WTC11 (cell line): ENCODE results near the gene ITGA1. TPM values are rescaled to one million over a fixed set of nuclear protein-coding genes. Genes with fewer than 3 reads are reported as not detected.

Experiments
- ATAC-seq: fragments of 200-7000 bp; cut with Tn5 transposase; 2 replicates; pipeline ENCODE4 v1.10.0; 2021; ENCODE audit warnings: mild to moderate bottlenecking, moderate library complexity
- CTCF ChIA-PET: fragments of 300-600 bp; sonication (Branson Sonifier 250); formaldehyde crosslinking; loops from one replicate; lab custom pipeline; 2021; ENCODE audit warnings: antibody characterized with exemption; lab: Charles Lee
- POLR2A ChIA-PET: fragments of 350-600 bp; sonication (Branson Sonifier 250); formaldehyde crosslinking; loops from one replicate; lab custom pipeline; 2021; ENCODE audit warnings: antibody characterized with exemption; lab: Charles Lee
- DNase-seq: peaks from one replicate; pipeline ENCODE4 v3.0.0; 2021; ENCODE audit warnings: low spot score
- H3K27ac Mint-ChIP-seq: 2 replicates; pipeline ENCODE4 v1.8.0; 2021; ENCODE audit warnings: mixed read lengths
- H3K27me3 Mint-ChIP-seq: 2 replicates; pipeline ENCODE4 v1.8.0; 2021; ENCODE audit warnings: low read depth, mild to moderate bottlenecking, moderate library complexity, mixed read lengths
- H3K36me3 Mint-ChIP-seq: 2 replicates; pipeline ENCODE4 v1.8.0; 2021; ENCODE audit warnings: mixed read lengths
- H3K4me1 Mint-ChIP-seq: 2 replicates; pipeline ENCODE4 v1.8.0; 2022; ENCODE audit warnings: mixed read lengths
- H3K4me3 Mint-ChIP-seq: 2 replicates; pipeline ENCODE4 v1.8.0; 2021; ENCODE audit warnings: mild to moderate bottlenecking, moderate library complexity, mixed read lengths
- H3K9me3 Mint-ChIP-seq: 2 replicates; pipeline ENCODE4 v1.8.0; 2021; ENCODE audit warnings: mixed read lengths
- E2F4 ChIP-seq: sonication (generic); formaldehyde crosslinking; IDR thresholded peaks from 2 replicates; pipeline ENCODE4 v1.8.1; 2022; ENCODE audit warnings: low read depth, mild to moderate bottlenecking, moderate library complexity, missing genetic modification reagents, borderline replicate concordance
- E2F5 ChIP-seq: sonication (generic); formaldehyde crosslinking; IDR thresholded peaks from 2 replicates; pipeline ENCODE4 v1.8.1; 2022; ENCODE audit warnings: mild to moderate bottlenecking, moderate library complexity, missing genetic modification reagents
- ETV6 ChIP-seq: sonication (generic); formaldehyde crosslinking; IDR thresholded peaks from 2 replicates; pipeline ENCODE4 v1.8.1; 2022; ENCODE audit warnings: mild to moderate bottlenecking, missing genetic modification reagents
- GTF2I ChIP-seq: fragments of 250-450 bp; sonication (Bioruptor Pico); conservative IDR thresholded peaks from 2 replicates; pipeline ENCODE4 v1.4.0; 2021; ENCODE audit warnings: mild to moderate bottlenecking
- MXD4 ChIP-seq: fragments of 250-450 bp; sonication (Bioruptor Pico); IDR thresholded peaks from 2 replicates; pipeline ENCODE4 v1.8.0; 2021; ENCODE audit warnings: mild to moderate bottlenecking, moderate library complexity, borderline replicate concordance
- NFATC4 ChIP-seq: fragments of 250-450 bp; sonication (Bioruptor Pico); IDR thresholded peaks from 2 replicates; pipeline ENCODE4 v1.9.0; 2021; ENCODE audit warnings: mild to moderate bottlenecking
- NFE2L1 ChIP-seq: sonication (generic); formaldehyde crosslinking; IDR thresholded peaks from 2 replicates; pipeline ENCODE4 v1.8.1; 2023; ENCODE audit warnings: missing genetic modification reagents
- NR3C1 ChIP-seq: sonication (generic); formaldehyde crosslinking; conservative IDR thresholded peaks from 2 replicates; pipeline ENCODE4 v1.8.1; 2023; ENCODE audit warnings: low read depth, mild to moderate bottlenecking, missing genetic modification reagents
- OVOL2 ChIP-seq: fragments of 250-450 bp; sonication (Bioruptor Pico); IDR thresholded peaks from 2 replicates; pipeline ENCODE4 v1.9.0; 2021; ENCODE audit warnings: mild to moderate bottlenecking, borderline replicate concordance
- PRRX2 ChIP-seq: fragments of 250-450 bp; sonication (Bioruptor Pico); IDR thresholded peaks from 2 replicates; pipeline ENCODE4 v1.8.0; 2021; ENCODE audit warnings: mild to moderate bottlenecking
- SMAD3 ChIP-seq: sonication (generic); formaldehyde crosslinking; IDR thresholded peaks from 2 replicates; pipeline ENCODE4 v1.8.0; 2022; ENCODE audit warnings: missing genetic modification reagents, mild to moderate bottlenecking, borderline replicate concordance
- SMAD4 ChIP-seq: sonication (generic); formaldehyde crosslinking; IDR thresholded peaks from 2 replicates; pipeline ENCODE4 v1.8.0; 2022; ENCODE audit warnings: mild to moderate bottlenecking, missing genetic modification reagents
- ZNF121 ChIP-seq: sonication (generic); formaldehyde crosslinking; IDR thresholded peaks from 2 replicates; pipeline ENCODE4 v1.8.0; 2023; ENCODE audit warnings: missing genetic modification reagents
- ZNF219 ChIP-seq: sonication (generic); formaldehyde crosslinking; IDR thresholded peaks from 2 replicates; pipeline ENCODE4 v1.8.0; 2023; ENCODE audit warnings: missing genetic modification reagents, mild to moderate bottlenecking, borderline replicate concordance
- ZNF281 ChIP-seq: sonication (generic); formaldehyde crosslinking; IDR thresholded peaks from 2 replicates; pipeline ENCODE4 v1.8.0; 2023; ENCODE audit warnings: mild to moderate bottlenecking, missing genetic modification reagents
- ZNF416 ChIP-seq: fragments of 250-450 bp; sonication (Bioruptor Pico); IDR thresholded peaks from 2 replicates; pipeline ENCODE4 v1.9.0; 2021; ENCODE audit warnings: mild to moderate bottlenecking, inconsistent platforms
- ZNF425 ChIP-seq: fragments of 250-450 bp; sonication (Bioruptor Pico); conservative IDR thresholded peaks from 2 replicates; pipeline ENCODE4 v1.9.0; 2021; ENCODE audit warnings: mild to moderate bottlenecking
- total RNA-seq: library from RNA; stranded (reverse); gene quantifications from 3 replicates; pipeline ENCODE4 v1.2.3, GENCODE V29; 2021

The ITGA1 gene
- total RNA-seq, 1 experiment from 2014 or later = 6.5 TPM

- no peak for TF ChIP-seq NFE2L1 (CRISPR knock-in tag)
- TF ChIP-seq GTF2I (CRISPR knock-in tag) = no peak
- TF ChIP-seq ZNF416 (CRISPR knock-in tag) = no peak
- no peak for TF ChIP-seq PRRX2 (CRISPR knock-in tag)
- no peak for TF ChIP-seq MXD4
- TF ChIP-seq OVOL2 (CRISPR knock-in tag) = no peak
- no peak for TF ChIP-seq ZNF219 (CRISPR knock-in tag)
- TF ChIP-seq ZNF121 (CRISPR knock-in tag) = no peak
- TF ChIP-seq NFATC4 (CRISPR knock-in tag) = no peak
- no peak overlapping the region for H3K4me3 Mint-ChIP-seq
- DNase-seq (no peak), ATAC-seq (no peak)
- no peak overlapping the region for H3K27ac Mint-ChIP-seq
- ChIA-PET CTCF (interaction anchor here (1.3 kb wide), 1 partner anchor 21 kb away, joined by 3 read pairs; no protein-coding TSS in a partner anchor), POLR2A (no interaction called here)
- no peaks in the 10 kb centered on the region for H3K36me3 Mint-ChIP-seq
- H3K4me1 Mint-ChIP-seq = peaks cover 6% of the 10 kb centered on the region
- no peaks in the 10 kb centered on the region for H3K27me3 Mint-ChIP-seq
- no peaks in the 10 kb centered on the region for H3K9me3 Mint-ChIP-seq
These were observed 106.7 kb downstream of the ITGA1 start for GRCh38 chr5:52894451-52894850.

- no peaks in the 10 kb centered on the region for H3K9me3 Mint-ChIP-seq
- peaks cover 6% of the 10 kb centered on the region for H3K4me1 Mint-ChIP-seq
- no peaks in the 10 kb centered on the region for H3K27me3 Mint-ChIP-seq
- ChIA-PET CTCF (no interaction called here), POLR2A (no interaction called here)
- no peak for TF ChIP-seq NFATC4 (CRISPR knock-in tag)
- TF ChIP-seq ZNF425 = no peak
- no peak for TF ChIP-seq NR3C1 (CRISPR knock-in tag)
- TF ChIP-seq E2F5 (CRISPR knock-in tag) = no peak
- no peak for TF ChIP-seq ZNF281 (CRISPR knock-in tag)
- TF ChIP-seq SMAD4 (CRISPR knock-in tag) = no peak
- TF ChIP-seq ZNF121 (CRISPR knock-in tag) = no peak
- no peak for TF ChIP-seq SMAD3 (CRISPR knock-in tag)
- TF ChIP-seq ETV6 (CRISPR knock-in tag) = no peak
- DNase-seq (no peak), ATAC-seq (no peak)
- no peak overlapping the region for H3K27ac Mint-ChIP-seq
- no peaks in the 10 kb centered on the region for H3K36me3 Mint-ChIP-seq
- no peak overlapping the region for H3K4me3 Mint-ChIP-seq
These were observed 107.4 kb downstream of the ITGA1 start for GRCh38 chr5:52895075-52895474.

- ChIA-PET CTCF (no interaction called here), POLR2A (no interaction called here)
- Mint-ChIP-seq H3K4me3 (no peak overlapping the region), H3K4me1 (peaks cover 6% of the 10 kb centered on the region), H3K36me3 (no peaks in the 10 kb centered on the region), H3K27me3 (no peaks in the 10 kb centered on the region), H3K27ac (no peak overlapping the region), H3K9me3 (no peaks in the 10 kb centered on the region)
- ATAC-seq (no peak), DNase-seq (no peak)
- no peak for TF ChIP-seq E2F4
These were observed 108.1 kb downstream of the ITGA1 start for GRCh38 chr5:52895572-52896413.
